SU-DHL-6 (cell line): Measurements from ENCODE around the gene CBY2.

Experiments used
- H2AFZ ChIP-seq: fragments of 200-600 bp; sonication (generic); 2 replicates; pipeline ENCODE4 v1.6.1; 2014; ENCODE audit warnings: low read depth, mild to moderate bottlenecking, moderate library complexity, mixed read lengths, antibody characterized with exemption, low read length; ENCODE audit not compliant: severe bottlenecking
- H3F3A ChIP-seq: fragments of 200-600 bp; shearing (Covaris generic); 2 replicates; pipeline ENCODE4 v1.6.0; 2016; ENCODE audit warnings: antibody characterized with exemption, mild to moderate bottlenecking; ENCODE audit not compliant: insufficient read depth
- H3K27ac ChIP-seq: fragments of 200-600 bp; sonication (generic); 2 replicates; pipeline ENCODE4 v1.5.1; 2016; ENCODE audit warnings: low read depth, mild to moderate bottlenecking, low read length, moderate library complexity, mixed read lengths
- H3K27me3 ChIP-seq: fragments of 200-600 bp; sonication (generic), shearing (Covaris generic); 2 replicates; pipeline ENCODE4 v1.6.0; 2014; ENCODE audit warnings: mild to moderate bottlenecking, low read length
- H3K36me3 ChIP-seq: fragments of 200-600 bp; sonication (generic); 2 replicates; pipeline ENCODE4 v1.6.1; 2014; ENCODE audit warnings: mild to moderate bottlenecking, low read length, mixed read lengths
- H3K4me2 ChIP-seq: fragments of 300-600, 200-600 bp; shearing (Covaris generic), sonication (generic); 2 replicates; pipeline ENCODE4 v1.6.0; 2014; ENCODE audit warnings: low read length, low read depth, mild to moderate bottlenecking; ENCODE audit not compliant: poor library complexity, severe bottlenecking
- H3K4me3 ChIP-seq: fragments of 200-600 bp; sonication (generic); 2 replicates; pipeline ENCODE4 v1.5.1; 2014; ENCODE audit warnings: antibody characterized with exemption, low read length, mild to moderate bottlenecking, mixed read lengths; ENCODE audit not compliant: insufficient read depth, poor library complexity, severe bottlenecking
- H3K79me2 ChIP-seq: fragments of 200-600 bp; sonication (generic); 2 replicates; pipeline ENCODE4 v1.6.1; 2014; ENCODE audit warnings: mild to moderate bottlenecking, low read length, moderate library complexity; ENCODE audit not compliant: insufficient read depth
- H3K9ac ChIP-seq: fragments of 200-600 bp; sonication (generic); 2 replicates; pipeline ENCODE4 v1.7.0; 2014; ENCODE audit warnings: mild to moderate bottlenecking, low read length
- H3K9me2 ChIP-seq: fragments of 200-600 bp; sonication (generic); replicated peaks from 2 replicates; pipeline ENCODE4 v1.6.1; 2014; ENCODE audit warnings: low read length; ENCODE audit not compliant: insufficient read depth
- H3K9me3 ChIP-seq: fragments of 200-600 bp; sonication (generic); 2 replicates; pipeline ENCODE4 v1.6.1; 2014; ENCODE audit warnings: low read length, mixed read lengths; ENCODE audit not compliant: insufficient read depth
- H4K20me1 ChIP-seq: fragments of 200-600 bp; sonication (generic); 2 replicates; pipeline ENCODE4 v1.6.1; 2014; ENCODE audit warnings: low read depth, mild to moderate bottlenecking, antibody characterized with exemption, low read length, moderate library complexity, mixed read lengths
- EZH2phosphoT487 ChIP-seq: fragments of 200-600 bp; sonication (generic), shearing (Covaris generic); conservative IDR thresholded peaks from 2 replicates; pipeline ENCODE4 v1.6.1; 2018; ENCODE audit warnings: mild to moderate bottlenecking, antibody characterized with exemption, low read length, moderate library complexity, mixed read lengths
- TF ChIP-seq, protein P1 (sequence below): fragments of 200-600 bp; sonication (generic); IDR thresholded peaks from one replicate; pipeline ENCODE4 v1.5.1; 2017; ENCODE audit warnings: antibody characterized with exemption, mild to moderate bottlenecking, low read length, moderate library complexity; ENCODE audit not compliant: insufficient read depth, poor library complexity, severe bottlenecking

CBY2 gene

DNA sequence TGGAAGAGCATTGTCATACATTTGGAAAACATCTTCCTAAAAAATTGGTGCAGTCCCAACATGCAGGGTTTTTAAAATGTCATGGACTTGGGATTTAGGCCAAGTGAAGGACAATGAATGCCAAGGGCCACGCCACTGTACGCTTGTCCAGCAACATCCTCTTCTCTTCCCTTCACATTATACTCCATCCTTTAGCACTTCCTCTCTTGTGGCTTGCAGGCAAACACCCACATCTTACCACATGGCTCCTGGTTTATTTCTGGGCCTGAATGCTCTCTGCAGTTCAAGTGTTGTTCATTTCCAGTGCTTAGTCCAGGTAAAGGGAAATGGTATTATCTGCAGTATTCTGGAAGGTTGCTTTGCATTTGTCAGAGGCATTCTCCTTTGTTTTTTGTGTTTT, 45.0 kb downstream of the CBY2 start:
- H3K9me3 ChIP-seq, result no peaks in the 10 kb centered on the region
- TF ChIP-seq EZH2phosphoT487, result no peak
- TF ChIP-seq, protein P1, sequence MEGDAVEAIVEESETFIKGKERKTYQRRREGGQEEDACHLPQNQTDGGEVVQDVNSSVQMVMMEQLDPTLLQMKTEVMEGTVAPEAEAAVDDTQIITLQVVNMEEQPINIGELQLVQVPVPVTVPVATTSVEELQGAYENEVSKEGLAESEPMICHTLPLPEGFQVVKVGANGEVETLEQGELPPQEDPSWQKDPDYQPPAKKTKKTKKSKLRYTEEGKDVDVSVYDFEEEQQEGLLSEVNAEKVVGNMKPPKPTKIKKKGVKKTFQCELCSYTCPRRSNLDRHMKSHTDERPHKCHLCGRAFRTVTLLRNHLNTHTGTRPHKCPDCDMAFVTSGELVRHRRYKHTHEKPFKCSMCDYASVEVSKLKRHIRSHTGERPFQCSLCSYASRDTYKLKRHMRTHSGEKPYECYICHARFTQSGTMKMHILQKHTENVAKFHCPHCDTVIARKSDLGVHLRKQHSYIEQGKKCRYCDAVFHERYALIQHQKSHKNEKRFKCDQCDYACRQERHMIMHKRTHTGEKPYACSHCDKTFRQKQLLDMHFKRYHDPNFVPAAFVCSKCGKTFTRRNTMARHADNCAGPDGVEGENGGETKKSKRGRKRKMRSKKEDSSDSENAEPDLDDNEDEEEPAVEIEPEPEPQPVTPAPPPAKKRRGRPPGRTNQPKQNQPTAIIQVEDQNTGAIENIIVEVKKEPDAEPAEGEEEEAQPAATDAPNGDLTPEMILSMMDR, result no peak
- no peaks in the 10 kb centered on the region for H3K9me2 ChIP-seq

DNA sequence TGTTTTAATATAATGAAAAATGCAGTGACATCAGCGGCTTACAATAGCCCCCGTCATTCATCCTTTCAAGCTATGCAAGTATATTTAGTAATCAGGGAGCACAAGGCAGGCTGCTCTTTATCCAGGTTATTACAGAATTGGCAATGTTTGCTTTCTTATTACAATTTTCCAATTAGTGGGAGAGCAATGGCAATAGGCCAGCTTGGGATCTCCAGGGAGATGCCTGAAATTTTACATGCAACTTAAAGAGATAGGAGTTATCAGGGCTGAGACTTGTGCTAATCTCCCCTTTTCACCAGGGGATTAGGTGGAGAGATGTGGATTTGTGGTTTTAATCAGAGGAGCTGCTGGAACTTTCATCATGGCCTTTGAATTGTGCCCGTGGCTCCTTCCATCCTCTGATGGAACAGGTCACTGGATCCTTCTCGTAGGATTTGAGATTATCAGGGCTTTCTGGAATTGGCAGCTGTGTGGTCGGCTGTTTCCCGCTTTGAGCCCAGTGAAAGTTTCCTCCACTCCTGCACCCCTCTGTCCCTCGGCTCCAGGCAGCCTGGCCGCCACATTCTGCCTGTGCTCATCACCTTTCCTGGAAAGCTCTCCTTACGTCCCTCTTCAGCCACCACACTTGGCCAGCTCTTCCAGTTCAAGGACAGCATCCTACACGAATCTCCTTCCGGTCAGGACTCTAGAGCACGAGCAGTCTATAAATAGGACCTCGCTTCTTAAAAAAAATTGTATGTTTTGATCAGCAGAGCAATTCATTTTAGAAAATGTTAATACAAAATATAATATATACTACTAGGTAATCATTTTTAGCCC, 47.0 kb downstream of the CBY2 start:
- no peak overlapping the region for H2AFZ ChIP-seq
- TF ChIP-seq, protein P1, result no peak
- no peak for TF ChIP-seq EZH2phosphoT487

More for the DNA sequence above, 45.0 kb downstream of the CBY2 start:
- no peak overlapping the region for H3K4me2 ChIP-seq
- no peaks in the 10 kb centered on the region for H4K20me1 ChIP-seq
- no peaks in the 10 kb centered on the region for H3F3A ChIP-seq
- no peak overlapping the region for H3K27ac ChIP-seq
- H3K79me2 ChIP-seq, result no peaks in the 10 kb centered on the region
- no peak overlapping the region for H2AFZ ChIP-seq
- no peaks in the 10 kb centered on the region for H3K36me3 ChIP-seq
- no peaks in the 10 kb centered on the region for H3K27me3 ChIP-seq
- H3K4me3 ChIP-seq, result no peak overlapping the region
- no peak overlapping the region for H3K9ac ChIP-seq

DNA sequence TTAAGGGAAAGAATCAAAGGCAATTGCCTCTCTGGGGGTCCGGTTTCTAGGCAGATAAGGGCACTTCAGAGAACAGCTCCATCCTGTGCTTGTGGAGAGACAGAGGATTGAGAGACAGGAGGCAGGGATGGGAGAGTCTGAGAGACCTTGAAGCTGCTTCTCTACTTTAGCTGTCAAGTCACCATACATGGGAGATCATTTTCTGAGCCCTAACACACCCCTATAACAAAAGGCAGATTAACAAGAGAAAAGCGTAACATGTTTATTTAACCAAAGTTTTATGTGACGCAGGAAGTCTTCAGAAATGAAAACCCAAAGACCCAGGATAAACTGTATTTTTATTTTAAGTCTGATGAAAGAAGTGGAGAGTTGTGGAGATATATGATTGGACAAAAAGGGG, 48.4 kb downstream of the CBY2 start:
- no peaks in the 10 kb centered on the region for H3K36me3 ChIP-seq
- H3K79me2 ChIP-seq, result no peaks in the 10 kb centered on the region
- no peaks in the 10 kb centered on the region for H3K27me3 ChIP-seq
- no peak overlapping the region for H3K4me3 ChIP-seq
- no peaks in the 10 kb centered on the region for H3K9me2 ChIP-seq
- H3F3A ChIP-seq, result no peaks in the 10 kb centered on the region
- H2AFZ ChIP-seq, result no peak overlapping the region
- H3K9ac ChIP-seq, result no peak overlapping the region
- TF ChIP-seq, protein P1, result no peak
- no peak for TF ChIP-seq EZH2phosphoT487
- no peaks in the 10 kb centered on the region for H4K20me1 ChIP-seq
- no peak overlapping the region for H3K27ac ChIP-seq
- no peaks in the 10 kb centered on the region for H3K9me3 ChIP-seq
- no peak overlapping the region for H3K4me2 ChIP-seq

More for the DNA sequence above, 47.0 kb downstream of the CBY2 start:
- H3K36me3 ChIP-seq, result no peaks in the 10 kb centered on the region
- H3F3A ChIP-seq, result no peaks in the 10 kb centered on the region
- no peaks in the 10 kb centered on the region for H3K27me3 ChIP-seq
- no peaks in the 10 kb centered on the region for H3K9me3 ChIP-seq
- no peak overlapping the region for H3K9ac ChIP-seq
- no peaks in the 10 kb centered on the region for H3K79me2 ChIP-seq
- no peak overlapping the region for H3K4me3 ChIP-seq
- H3K27ac ChIP-seq, result no peak overlapping the region
- no peak overlapping the region for H3K4me2 ChIP-seq
- H3K9me2 ChIP-seq, result no peaks in the 10 kb centered on the region
- no peaks in the 10 kb centered on the region for H4K20me1 ChIP-seq
